Endothelial cell of umbilical vein (primary cell): ENCODE data around the gene MINDY4. TPM values are rescaled to one million over a fixed set of nuclear protein-coding genes. Genes with fewer than 3 reads are reported as not detected.

Source experiments
- BruUV-seq: library from RNA; stranded (reverse); fragments of 400-500 nt; replicated peaks from 2 replicates; lab custom pipeline; 2021; lab: Mats Ljungman, UMichigan
- CTCF ChIA-PET: fragments of 300-600, 350-600 bp; sonication (Branson Sonifier 250); formaldehyde crosslinking; loops from one replicate; lab custom pipeline; 2021; ENCODE audit warnings: antibody characterized with exemption, inconsistent platforms; lab: Charles Lee
- POLR2A ChIA-PET: fragments of 300-600, 350-600 bp; sonication (Branson Sonifier 250); formaldehyde crosslinking; loops from one replicate; lab custom pipeline; 2021; ENCODE audit warnings: antibody characterized with exemption, inconsistent platforms; lab: Charles Lee
- DNase-seq: peaks from one replicate; pipeline ENCODE4 v3.0.0-alpha.2; 2011; ENCODE audit warnings: low read depth, low spot score
- FAIRE-seq: peaks from 2 replicates; lab custom pipeline; 2011; peaks lifted over from hg19 to GRCh38; lab: Jason Lieb, UNC
- H2AFZ ChIP-seq: 2 replicates; pipeline ENCODE4 v1.6.0; 2012; ENCODE audit warnings: low read depth, low read length, control low read depth, inconsistent platforms
- H3K27ac ChIP-seq: 2 replicates; pipeline ENCODE4 v1.5.1; 2011; ENCODE audit warnings: low read depth, mild to moderate bottlenecking, control low read depth, low read length, moderate library complexity; ENCODE audit not compliant: insufficient read depth
- H3K27me3 ChIP-seq, 2 experiments: 2 replicates each; pipeline versions ENCODE4 v1.6.0 to v1.6.1; 2011; ENCODE audit warnings: low read length in 2 of 2, mixed read lengths in 1 of 2; ENCODE audit not compliant: control insufficient read depth in 2 of 2, insufficient read depth in 2 of 2
- H3K36me3 ChIP-seq, 2 experiments: 2 replicates in 1 of 2; 3 replicates in 1 of 2; pipeline ENCODE4 v1.5.1; 2011; ENCODE audit warnings: low read length in 2 of 2, mild to moderate bottlenecking in 1 of 2, moderate library complexity in 1 of 2; ENCODE audit not compliant: control insufficient read depth in 2 of 2, insufficient read depth in 2 of 2; ENCODE audit errors: extremely low read depth in 1 of 2
- H3K4me1 ChIP-seq: 3 replicates; pipeline ENCODE4 v1.5.1; 2011; ENCODE audit warnings: mild to moderate bottlenecking, low read length; ENCODE audit not compliant: control insufficient read depth, insufficient read depth; ENCODE audit errors: extremely low read depth
- H3K4me2 ChIP-seq: 2 replicates; pipeline ENCODE4 v1.6.1; 2011; ENCODE audit warnings: low read length, control low read depth, mixed read lengths; ENCODE audit not compliant: insufficient read depth
- H3K4me3 ChIP-seq, 3 experiments: fragments of 200-600 bp in 1 of 3; sonication (generic), shearing (Covaris generic) in 1 of 3; replicated peaks in 1 of 3; 2 replicates each; pipeline ENCODE4 v1.5.1; 2011 to 2016; ENCODE audit warnings: control low read depth in 3 of 3, low read length in 3 of 3, mild to moderate bottlenecking in 2 of 3, inconsistent platforms in 1 of 3, low read depth in 1 of 3, moderate library complexity in 1 of 3; ENCODE audit not compliant: insufficient read depth in 1 of 3
- H3K79me2 ChIP-seq: 2 replicates; pipeline ENCODE4 v1.6.0; 2012; ENCODE audit warnings: low read length, inconsistent platforms; ENCODE audit not compliant: control insufficient read depth, insufficient read depth
- H3K9ac ChIP-seq: replicated peaks from 2 replicates; pipeline ENCODE3; 2011; ENCODE audit warnings: low read length, control low read depth; ENCODE audit not compliant: insufficient read depth; ENCODE audit errors: extremely low read depth
- H3K9me1 ChIP-seq: replicated peaks from 3 replicates; pipeline ENCODE4 v1.6.0; 2011; ENCODE audit warnings: mild to moderate bottlenecking, low read length; ENCODE audit not compliant: control insufficient read depth, insufficient read depth; ENCODE audit errors: extremely low read depth
- H3K9me3 ChIP-seq: replicated peaks from 2 replicates; pipeline ENCODE4 v1.5.1; 2012; ENCODE audit warnings: low read length, inconsistent platforms; ENCODE audit not compliant: control insufficient read depth, insufficient read depth
- H4K20me1 ChIP-seq: replicated peaks from 2 replicates; pipeline ENCODE3; 2011; ENCODE audit warnings: mild to moderate bottlenecking, low read length; ENCODE audit not compliant: control insufficient read depth, insufficient read depth; ENCODE audit errors: extremely low read depth
- EZH2 ChIP-seq: IDR thresholded peaks from 2 replicates; pipeline ENCODE4 v1.6.1; 2012; ENCODE audit warnings: borderline replicate concordance, low read depth, mild to moderate bottlenecking, moderate library complexity, low read length, inconsistent platforms; ENCODE audit not compliant: severe bottlenecking
- FOS ChIP-seq: IDR thresholded peaks from 2 replicates; pipeline ENCODE4 v1.6.1; 2011; ENCODE audit warnings: mild to moderate bottlenecking, low read length, moderate library complexity, borderline replicate concordance; ENCODE audit not compliant: insufficient read depth
- GATA2 ChIP-seq: IDR thresholded peaks from 2 replicates; pipeline ENCODE4 v1.7.0; 2011; ENCODE audit warnings: low read depth, mild to moderate bottlenecking, moderate library complexity, mixed read lengths, low read length; ENCODE audit not compliant: insufficient read length, insufficient read depth
- JUN ChIP-seq: IDR thresholded peaks from 2 replicates; pipeline ENCODE4 v1.6.1; 2011; ENCODE audit warnings: borderline replicate concordance, low read depth; ENCODE audit not compliant: insufficient read length, insufficient read depth
- MYC ChIP-seq: IDR thresholded peaks from one replicate; pipeline ENCODE4 v1.6.1; 2011; ENCODE audit warnings: mild to moderate bottlenecking, low read depth, low read length
- POLR2A ChIP-seq: IDR thresholded peaks from 2 replicates; pipeline ENCODE4 v1.6.1; 2012; ENCODE audit warnings: low read depth, mild to moderate bottlenecking, control low read depth, low read length
- POLR2AphosphoS5 ChIP-seq: IDR thresholded peaks from 2 replicates; pipeline ENCODE4 v1.6.1; 2012; ENCODE audit warnings: low read depth, mild to moderate bottlenecking, control low read depth, low read length, moderate library complexity; ENCODE audit not compliant: insufficient read depth
- dilution Hi-C: fragments of 300-500 bp; cut with MboI; formaldehyde crosslinking; loops from one replicate; pipeline ENCODE4 v1.15.0; 2019; ENCODE audit warnings: low sequenced_read_pairs; ENCODE audit not compliant: extremely low pct_ligation_motif_present
- intact Hi-C: fragments of 100-400 bp; cut with micrococcal nuclease; formaldehyde crosslinking; loops from one replicate; pipeline ENCODE4 v1.10.0; 2022
- polyA plus RNA-seq, 4 experiments: library from polyadenylated mRNA; depleted of rRNA in 3 of 4; stranded (reverse) in 3 of 4; unstranded in 1 of 4; fragments of >200 nt; gene quantifications; 2 replicates each; pipeline versions ENCODE4 v1.2.1 to v1.2.3, GENCODE V29; 2011 to 2012; ENCODE audit warnings: missing spikeins in 1 of 4
- total RNA-seq: library from RNA; stranded (reverse); gene quantifications from 2 replicates; pipeline ENCODE4 v1.2.3, GENCODE V29; 2021
- TF ChIP-seq, protein P1 (sequence below): IDR thresholded peaks from 2 replicates; pipeline ENCODE4 v1.6.1; 2011; ENCODE audit not compliant: insufficient read depth, insufficient read length
- TF ChIP-seq, protein P2 (sequence below), 2 donors: IDR thresholded peaks; 1 replicate in 1 of 2; 2 replicates in 1 of 2; pipeline ENCODE4 v1.5.1; 2011; ENCODE audit warnings: low read length in 2 of 2, mild to moderate bottlenecking in 2 of 2, moderate library complexity in 2 of 2, control low read depth in 1 of 2, inconsistent platforms in 1 of 2, low read depth in 1 of 2; ENCODE audit not compliant: insufficient read depth in 1 of 2; ENCODE audit errors: extremely low read depth in 1 of 2

MINDY4 gene
- total and polyA plus RNA-seq, 2 donors (not counting 3 experiments of a cell fraction or from before 2014, with no cell fraction given), result 2.2 to 4.7 TPM

DNA sequence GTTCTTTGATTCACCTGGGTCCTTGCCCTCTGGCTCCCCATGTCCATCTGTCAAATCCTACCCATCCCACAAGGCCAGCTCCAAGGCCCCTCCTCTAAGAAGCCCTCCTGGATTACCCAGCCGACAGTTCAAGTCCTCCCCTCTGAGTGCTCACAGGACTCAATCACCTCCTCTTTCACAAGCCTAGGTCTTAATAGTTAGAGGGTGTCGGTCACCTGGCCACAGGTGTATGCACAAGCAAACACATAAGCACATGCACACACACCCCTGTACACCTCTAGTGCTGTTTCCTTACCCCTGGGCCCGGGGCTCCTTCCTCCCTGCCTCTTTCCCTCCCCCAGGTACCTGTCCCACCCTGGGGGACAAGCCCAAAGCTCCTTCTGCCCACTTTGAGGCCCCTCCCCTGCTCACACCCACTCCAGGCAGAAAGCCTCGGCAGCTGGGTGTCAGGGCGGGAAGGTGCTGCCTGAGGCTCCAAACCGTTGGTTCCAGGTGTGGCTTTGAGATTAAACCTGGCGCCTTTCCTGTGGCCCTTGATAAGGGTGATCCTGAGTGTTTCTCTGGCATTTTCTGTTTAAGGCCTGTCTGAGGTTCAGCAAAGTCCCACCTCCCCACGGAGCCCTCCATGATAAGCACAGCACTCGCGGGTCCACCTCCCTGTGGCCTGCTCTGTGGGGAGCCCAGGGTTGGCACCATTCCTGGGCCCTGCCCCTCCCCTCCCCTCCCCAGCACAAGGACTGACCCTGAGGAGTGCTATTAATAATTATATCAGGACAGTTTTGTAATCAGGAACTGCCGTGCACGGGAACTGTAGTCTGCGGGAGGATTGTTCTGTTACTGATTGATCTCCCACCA is 125.8 kb downstream of the MINDY4 start:
- H3K9me3 ChIP-seq, result no peaks in the 10 kb centered on the region
- peaks cover 0 to 3% of the 10 kb centered on the region in 2 experiments for H3K27me3 ChIP-seq
- no peak for DNase-seq
- H3K4me2 ChIP-seq, result no peak overlapping the region
- H2AFZ ChIP-seq, result no peak overlapping the region
- no peak overlapping the region for H3K4me3 ChIP-seq
- no peak for TF ChIP-seq FOS
- no peak for TF ChIP-seq EZH2
- TF ChIP-seq JUN, result no peak
- TF ChIP-seq MYC, result no peak
- no peak for TF ChIP-seq POLR2A
- TF ChIP-seq GATA2, result no peak
- TF ChIP-seq, protein P1, sequence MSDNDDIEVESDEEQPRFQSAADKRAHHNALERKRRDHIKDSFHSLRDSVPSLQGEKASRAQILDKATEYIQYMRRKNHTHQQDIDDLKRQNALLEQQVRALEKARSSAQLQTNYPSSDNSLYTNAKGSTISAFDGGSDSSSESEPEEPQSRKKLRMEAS, result no peak
- no peak for TF ChIP-seq POLR2AphosphoS5
- TF ChIP-seq, protein P2, sequence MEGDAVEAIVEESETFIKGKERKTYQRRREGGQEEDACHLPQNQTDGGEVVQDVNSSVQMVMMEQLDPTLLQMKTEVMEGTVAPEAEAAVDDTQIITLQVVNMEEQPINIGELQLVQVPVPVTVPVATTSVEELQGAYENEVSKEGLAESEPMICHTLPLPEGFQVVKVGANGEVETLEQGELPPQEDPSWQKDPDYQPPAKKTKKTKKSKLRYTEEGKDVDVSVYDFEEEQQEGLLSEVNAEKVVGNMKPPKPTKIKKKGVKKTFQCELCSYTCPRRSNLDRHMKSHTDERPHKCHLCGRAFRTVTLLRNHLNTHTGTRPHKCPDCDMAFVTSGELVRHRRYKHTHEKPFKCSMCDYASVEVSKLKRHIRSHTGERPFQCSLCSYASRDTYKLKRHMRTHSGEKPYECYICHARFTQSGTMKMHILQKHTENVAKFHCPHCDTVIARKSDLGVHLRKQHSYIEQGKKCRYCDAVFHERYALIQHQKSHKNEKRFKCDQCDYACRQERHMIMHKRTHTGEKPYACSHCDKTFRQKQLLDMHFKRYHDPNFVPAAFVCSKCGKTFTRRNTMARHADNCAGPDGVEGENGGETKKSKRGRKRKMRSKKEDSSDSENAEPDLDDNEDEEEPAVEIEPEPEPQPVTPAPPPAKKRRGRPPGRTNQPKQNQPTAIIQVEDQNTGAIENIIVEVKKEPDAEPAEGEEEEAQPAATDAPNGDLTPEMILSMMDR (IDR thresholded peaks at IDR 0.05; ENCODE audit: extremely low read depth in 1 of 2, insufficient read depth in 1 of 2, low read depth in 1 of 2, low read length in 2 of 2), result no peak
- H3K27ac ChIP-seq, result no peak overlapping the region
- BruUV-seq, result no TSS peak
- H3K9me1 ChIP-seq, result no peaks in the 10 kb centered on the region
- no peaks in the 10 kb centered on the region for H3K79me2 ChIP-seq
- CTCF ChIA-PET, result interaction anchor here (0.7 to 1.8 kb wide), 3 partner anchors 14 to 191 kb away, joined by 3 to 7 read pairs (median 3); partner anchors contain the start of gene AQP1
- H3K4me1 ChIP-seq, result peaks cover 28% of the 10 kb centered on the region
- no peak overlapping the region for H3K9ac ChIP-seq
- intact Hi-C loops, result no loop called here
- H4K20me1 ChIP-seq, result no peaks in the 10 kb centered on the region
- POLR2A ChIA-PET, result no interaction called here
- no peaks in the 10 kb centered on the region for H3K36me3 ChIP-seq
- dilution Hi-C loops, result no loop called here
- FAIRE-seq, result no peak
